Right cardiac atrium (tissue), 5 donors: ENCODE measurements around the gene NMD3. TPM values are rescaled to one million over a fixed set of nuclear protein-coding genes. Genes with fewer than 3 reads are reported as not detected.
"Not testable (repeated sequence)": the region's sequence is repeated elsewhere in the genome, so short reads cannot be mapped to it uniquely, and the experiment has no call there.

Experiments used
- ATAC-seq, 2 donors: fragments of 200-7000 bp; cut with Tn5 transposase; one replicate each; pipeline versions ENCODE4 v1.8.0 to v1.9.1; 2020; ENCODE audit warnings: moderate library complexity in 2 of 2, mild to moderate bottlenecking in 1 of 2
- DNase-seq, 3 donors: peaks; one replicate each; pipeline ENCODE4 v3.0.0-alpha.2; 2020
- H3K27ac ChIP-seq: one replicate; pipeline ENCODE4 v1.5.1; 2013; ENCODE audit warnings: mild to moderate bottlenecking, low read length, control low read depth, moderate library complexity
- H3K27me3 ChIP-seq: one replicate; pipeline ENCODE4 v1.6.1; 2013; ENCODE audit not compliant: control insufficient read depth, insufficient read depth
- H3K4me1 ChIP-seq: one replicate; pipeline ENCODE4 v1.6.1; 2013; ENCODE audit warnings: low read length; ENCODE audit not compliant: control insufficient read depth, insufficient read depth
- H3K4me3 ChIP-seq: one replicate; pipeline ENCODE4 v1.5.1; 2013; ENCODE audit warnings: low read length, control low read depth
- H3K9me3 ChIP-seq: one replicate; pipeline ENCODE4 v1.6.1; 2013; ENCODE audit warnings: low read length; ENCODE audit not compliant: control insufficient read depth
- WGBS: extraction: QIAGEN DNeasy Blood & Tissue Kit; methylation state at CpG from one replicate; pipeline ENCODE4 v1.1.7; 2013; 5-methylcytosine and 5-hydroxymethylcytosine counted together
- intact Hi-C, 4 donors: fragments of 100-400 bp; cut with DNase I; formaldehyde crosslinking; loops; one replicate each; pipeline versions ENCODE4 v1.11.0 to v1.14.0; 2022 to 2023
- long read RNA-seq, 4 donors: library from polyadenylated mRNA; unstranded; transcript quantifications; one replicate each; pipeline ENCODE4 v2.0.0, GENCODE V29; 2020 to 2021
- polyA plus RNA-seq: library from polyadenylated mRNA; stranded (reverse); fragments of 200-250 nt; gene quantifications from one replicate; pipeline ENCODE4 v1.2.3, GENCODE V29; 2013
- total RNA-seq, 4 donors: library from RNA; stranded (reverse); fragmentation: NEBNext Ultra II Directional; extraction: Animal tissue kit (Norgen Biotek cat#: 25700); gene quantifications; one replicate each; pipeline ENCODE4 v1.2.1, GENCODE V29; 2021
- donor health status: healthy with polysubstance abuse.
- donor health status: DM: no; HTN: yes; CAD: no.
- donor health status: DM: no; HTN: no; CAD: no.
- donor health status: DM: no; HTN: yes; CAD: no; lungs with severe emphysema.
- donor health status: DM: yes; HTN: yes; CAD: no.

NMD3 gene
- total RNA-seq (10 to 100 TPM; 52.5 to 72.7 (median 55.3) TPM), polyA plus RNA-seq (25.1 TPM)
- long read RNA-seq, donor 1, transcript NMD3-201 (16 exons, 3,049 nt) = major isoform, 113 of 166 reads
- long read RNA-seq, donor 1, partial matches to known transcripts = 3 of 166 reads
- long read RNA-seq, donor 1, other reads (novel, unspliced or antisense) = 49 of 166 reads
- long read RNA-seq, donor 2, transcript NMD3-201 (16 exons, 3,049 nt) = major isoform, 38 of 63 reads
- long read RNA-seq, donor 2, partial matches to known transcripts = 2 of 63 reads
- long read RNA-seq, donor 2, other reads (novel, unspliced or antisense) = 21 of 63 reads
- long read RNA-seq, donor 3, transcript NMD3-201 (16 exons, 3,049 nt) = major isoform, 341 of 528 reads
- long read RNA-seq, donor 3, transcript NMD3-202 (15 exons, 3,061 nt) = minor isoform, 13 of 528 reads
- long read RNA-seq, donor 3, partial matches to known transcripts = 19 of 528 reads
- long read RNA-seq, donor 3, other reads (novel, unspliced or antisense) = 155 of 528 reads
- long read RNA-seq, donor 4, transcript NMD3-201 (16 exons, 3,049 nt) = major isoform, 47 of 72 reads
- long read RNA-seq, donor 4, partial matches to known transcripts = 1 of 72 reads
- long read RNA-seq, donor 4, other reads (novel, unspliced or antisense) = 24 of 72 reads

DNA sequence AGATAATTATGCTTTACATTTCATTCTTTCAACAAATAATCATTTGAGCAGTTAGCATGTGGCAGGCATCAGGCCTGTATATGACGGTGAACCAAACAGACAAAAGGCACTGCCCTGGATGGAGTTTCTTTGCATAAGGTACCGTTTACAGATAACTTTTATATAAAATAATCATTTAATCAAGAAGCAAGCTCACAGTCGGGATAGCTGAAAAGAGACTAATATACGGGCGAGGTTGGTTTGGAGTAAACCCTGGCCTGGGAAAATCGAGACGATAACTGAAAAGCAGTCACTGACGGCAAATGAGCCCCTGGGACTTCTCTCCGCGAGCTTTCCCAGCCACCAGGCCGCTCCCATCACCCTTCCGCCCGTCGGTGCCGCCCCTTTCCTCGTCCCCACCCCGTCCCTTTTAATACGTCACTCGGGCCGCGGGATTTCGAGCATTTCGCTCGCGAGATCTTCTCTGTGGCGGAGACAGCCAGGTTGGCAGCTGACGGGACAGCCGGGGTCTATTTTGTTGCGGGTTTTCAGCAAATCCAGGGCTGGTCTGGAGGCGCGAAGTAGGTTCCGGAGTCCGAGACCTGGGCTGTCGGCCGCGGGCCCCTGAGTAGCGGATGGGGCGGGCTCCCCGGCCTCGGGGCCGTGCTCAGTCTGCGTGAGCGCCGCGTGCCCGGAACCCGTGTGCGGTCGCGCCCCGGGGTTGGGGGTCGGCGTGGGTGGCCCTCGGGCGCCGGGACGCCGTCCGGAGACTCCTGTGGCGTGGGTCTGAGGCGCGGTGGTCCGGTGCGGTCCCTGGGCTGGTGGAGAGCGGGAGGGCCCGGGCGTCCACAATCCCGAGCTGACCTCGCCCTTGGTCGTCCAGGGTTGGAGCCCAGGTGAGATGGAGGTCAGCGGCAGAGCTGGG is at the start of gene NMD3:
Gene NMD3 (plus strand): TSS at position 462 of the 904 bp plus-strand sequence. CDS start 703 bp downstream, outside the sequence.
- intact Hi-C loops = no loop called here
- peak within 1 kb of the TSS; percentile 95 for H3K4me3 ChIP-seq
- WGBS = under 1% methylated on average over 71 of the region's 71 CpGs
- DNase-seq (peak; percentile 96 to 98 (median 98)), ATAC-seq (peak; percentile 98)
- H3K27me3 ChIP-seq = no peaks in the 10 kb centered on the region
- peak within 1 kb of the TSS; percentile 97 for H3K27ac ChIP-seq
- H3K9me3 ChIP-seq = no peaks in the 10 kb centered on the region
- H3K4me1 ChIP-seq = peaks cover 6% of the 10 kb centered on the region

DNA sequence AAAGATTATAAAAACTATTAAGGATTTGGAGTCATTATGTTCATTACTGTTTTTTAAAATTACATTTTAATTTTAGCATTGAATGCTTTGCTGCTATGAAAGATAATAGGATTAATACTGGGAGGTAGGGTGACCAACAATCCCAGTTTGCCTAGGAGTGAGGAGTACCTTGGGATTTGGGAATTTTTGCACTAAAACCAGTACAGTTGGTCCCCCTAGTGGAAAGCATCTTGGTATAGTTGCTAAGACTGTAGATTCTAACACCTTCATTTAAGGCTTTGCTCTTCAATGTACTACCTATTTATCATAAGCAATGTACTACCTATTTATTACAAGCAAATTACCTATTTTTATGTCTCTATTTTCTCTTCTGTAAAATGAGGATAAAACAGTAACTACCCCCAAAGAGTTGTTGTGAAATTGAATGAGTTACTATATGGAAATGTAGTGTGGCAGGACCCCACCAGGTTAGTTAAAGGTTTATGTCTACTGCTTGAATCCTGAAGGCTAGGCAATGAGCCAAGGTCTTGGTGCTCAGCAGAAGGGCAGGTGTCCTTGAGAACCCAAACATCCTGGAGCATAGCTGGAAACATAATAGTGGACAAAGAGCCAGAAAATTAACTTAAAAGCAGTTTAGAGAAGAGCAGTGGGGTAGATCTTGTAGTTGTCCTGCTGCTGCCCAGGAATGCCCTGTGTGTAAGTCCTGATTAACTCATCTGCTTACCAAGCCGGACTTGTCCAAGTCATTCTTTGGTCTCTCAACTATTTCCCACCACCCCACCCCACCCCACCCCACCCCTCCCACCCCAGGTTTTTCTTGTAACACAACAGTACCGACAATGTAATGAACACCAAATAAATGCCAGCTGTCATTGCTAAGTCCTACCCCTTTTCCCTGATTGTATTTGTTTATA is 49.2 kb upstream of the NMD3 start:
- no peaks in the 10 kb centered on the region for H3K9me3 ChIP-seq
- 87% methylated on average over 2 of the region's 2 CpGs for WGBS
- no peak overlapping the region for H3K4me3 ChIP-seq
- H3K27ac ChIP-seq = no peak overlapping the region
- peak in 1 of 2 donors; percentile 42 for ATAC-seq
- intact Hi-C loops = no loop called here
- H3K27me3 ChIP-seq = no peaks in the 10 kb centered on the region
- H3K4me1 ChIP-seq = peaks cover 5% of the 10 kb centered on the region
- no peak for DNase-seq

DNA sequence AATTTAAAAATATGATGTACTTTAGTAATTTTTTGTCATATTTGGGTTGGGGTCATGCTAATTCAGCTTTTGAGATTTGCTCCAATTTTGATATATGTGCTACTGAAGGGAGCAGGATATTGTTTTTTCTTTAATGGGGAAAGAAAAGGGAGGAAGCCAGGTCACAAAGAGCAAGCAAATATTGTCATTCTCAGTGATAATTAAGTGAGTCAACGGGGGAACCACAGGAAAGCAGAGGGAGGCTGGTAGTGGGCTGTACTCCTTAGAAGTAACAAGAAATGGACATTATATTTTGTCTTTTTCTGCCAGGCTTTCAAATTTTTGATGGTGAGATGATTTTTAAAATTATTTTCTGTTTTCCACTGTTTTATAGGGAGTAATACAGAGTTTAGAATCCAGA is 45.6 kb upstream of the NMD3 start:
- no peaks in the 10 kb centered on the region for H3K27me3 ChIP-seq
- intact Hi-C loops = no loop called here
- H3K9me3 ChIP-seq = no peaks in the 10 kb centered on the region
- no peak for DNase-seq
- H3K4me3 ChIP-seq = no peak overlapping the region
- 57% methylated on average over 1 of the region's 1 CpG for WGBS
- ATAC-seq = no peak
- peaks cover 5% of the 10 kb centered on the region for H3K4me1 ChIP-seq
- no peak overlapping the region for H3K27ac ChIP-seq

DNA sequence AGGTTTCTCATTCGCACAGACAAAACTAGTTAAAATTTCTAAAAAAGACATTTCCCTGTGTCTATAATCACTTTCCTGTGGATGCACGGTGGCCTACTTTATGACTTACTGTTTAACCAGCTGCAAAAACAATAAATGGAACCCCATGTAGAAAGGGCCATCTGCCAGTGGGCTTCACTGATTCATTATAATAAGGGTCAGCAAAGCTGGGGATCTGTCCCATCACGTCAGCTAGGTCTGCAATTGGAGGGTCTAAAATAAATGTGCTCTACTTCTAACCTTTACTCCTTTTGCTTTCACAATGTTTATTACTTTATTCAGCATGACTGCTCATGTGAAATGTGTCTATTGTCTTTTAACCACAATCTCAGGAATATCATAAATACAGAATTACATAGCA is 43.1 kb upstream of the NMD3 start:
- H3K27ac ChIP-seq = no peak overlapping the region
- ATAC-seq = no peak
- WGBS = 80% methylated on average over 3 of the region's 3 CpGs
- H3K4me3 ChIP-seq = no peak overlapping the region
- DNase-seq = no peak
- no peaks in the 10 kb centered on the region for H3K27me3 ChIP-seq
- intact Hi-C loops = no loop called here
- no peaks in the 10 kb centered on the region for H3K4me1 ChIP-seq
- no peaks in the 10 kb centered on the region for H3K9me3 ChIP-seq

DNA sequence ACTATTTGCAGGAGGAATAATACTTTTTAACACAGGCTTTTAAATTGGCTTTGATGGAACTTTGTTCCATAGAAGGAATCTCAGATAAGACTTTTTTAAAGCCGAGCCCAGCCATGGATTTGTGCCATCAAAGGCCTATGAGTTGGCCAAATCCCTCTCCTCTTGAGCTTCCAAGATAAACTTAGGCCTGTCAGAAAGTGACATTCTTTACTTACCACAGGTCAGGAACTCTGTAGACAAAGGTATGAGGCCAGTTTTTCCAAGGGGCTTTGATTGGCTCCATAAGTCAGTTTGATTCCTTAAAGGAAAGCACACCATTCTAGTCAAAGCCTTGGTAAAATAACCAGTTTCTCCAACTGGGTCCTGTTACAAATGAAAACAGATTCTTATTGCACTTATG is 39.7 kb upstream of the NMD3 start:
- DNase-seq = peak; percentile 62 to 86 (median 72)
- ATAC-seq = peak; percentile 85 to 94
- not testable (repeated sequence) for H3K4me3 ChIP-seq, H3K27me3 ChIP-seq, H3K27ac ChIP-seq, H3K4me1 ChIP-seq, H3K9me3 ChIP-seq
- WGBS = 15% methylated on average over 1 of the region's 1 CpG
- intact Hi-C loops = loop anchor here in 1 of 4 donors (10.0 kb wide), 1 partner anchor 77 kb away; the partner anchor contains the start of gene B3GALNT1

DNA sequence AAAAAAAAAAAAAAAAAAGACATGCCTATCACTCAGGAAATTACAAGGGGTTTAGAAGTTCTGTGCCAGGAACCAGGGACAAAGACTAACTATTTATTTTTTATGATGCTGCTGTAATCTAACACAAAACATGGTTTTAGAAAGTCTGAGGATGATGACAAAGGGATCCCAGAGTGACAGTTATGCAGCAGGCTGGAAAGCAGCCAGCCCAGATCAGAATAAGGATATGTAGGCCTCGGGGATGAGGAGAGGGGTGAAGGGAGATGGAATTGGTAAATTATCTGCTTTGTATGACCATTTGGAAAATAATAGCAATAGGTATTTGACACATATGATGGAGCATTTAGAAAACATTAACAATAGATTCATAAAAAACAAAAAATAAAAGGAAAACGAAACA is 34.1 kb upstream of the NMD3 start:
- Histone ChIP-seq H3K27ac (no peak overlapping the region), H3K4me3 (no peak overlapping the region), H3K27me3 (no peaks in the 10 kb centered on the region), H3K4me1 (no peaks in the 10 kb centered on the region), H3K9me3 (no peaks in the 10 kb centered on the region)
- intact Hi-C loops = loop anchor here in 1 of 4 donors (10.0 kb wide), 1 partner anchor 82 kb away; the partner anchor contains the start of gene B3GALNT1
- ATAC-seq (no peak), DNase-seq (no peak)
- WGBS = 16% methylated on average over 2 of the region's 2 CpGs

DNA sequence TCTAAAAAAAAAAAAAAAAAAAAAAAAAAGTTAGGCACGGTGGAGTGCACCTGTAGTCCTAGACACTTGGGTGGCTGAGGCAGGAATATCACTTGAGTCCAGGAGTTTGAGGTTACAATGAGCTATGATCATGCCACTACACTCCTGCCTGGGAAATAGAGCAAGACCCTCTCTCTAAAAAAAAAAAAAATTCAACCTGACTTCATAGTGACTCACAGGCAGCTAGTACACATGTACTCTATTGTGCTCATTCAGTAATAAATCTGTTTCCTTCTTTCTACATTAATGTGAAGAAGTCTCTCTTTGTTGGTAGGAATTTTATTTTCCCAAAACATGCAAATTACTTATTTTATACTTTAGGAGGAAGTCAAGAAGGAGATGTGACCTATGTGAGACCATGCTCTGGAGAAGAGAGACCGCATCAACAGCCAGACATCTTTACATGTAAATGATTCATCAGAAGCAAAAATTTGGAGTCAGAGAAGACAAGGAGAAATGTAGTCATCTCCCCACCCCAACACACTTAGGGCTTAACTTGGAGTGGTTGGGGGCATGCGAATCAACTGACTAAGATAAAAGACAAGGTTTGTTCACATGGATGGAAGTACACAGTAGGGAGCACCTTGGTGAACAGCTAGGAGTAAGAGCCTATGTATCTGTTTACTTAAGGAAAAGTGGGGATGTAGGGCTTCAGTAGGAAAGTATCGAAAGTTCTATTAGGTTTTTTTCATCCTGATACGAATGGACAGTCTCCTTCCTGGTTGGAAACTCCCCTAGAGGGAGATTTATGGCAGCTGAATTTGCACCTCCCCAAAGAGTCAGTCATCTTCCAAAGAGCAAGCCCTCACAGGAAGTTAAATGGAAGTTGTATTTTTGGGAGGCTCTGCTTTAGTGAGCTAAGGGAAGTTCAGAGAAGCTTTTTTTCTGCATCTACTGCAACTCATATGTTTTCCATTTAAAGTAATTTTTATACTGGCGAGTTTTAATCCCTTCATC is 23.0 kb upstream of the NMD3 start:
- 87% methylated on average over 6 of the region's 6 CpGs for WGBS
- intact Hi-C loops = no loop called here
- Histone ChIP-seq H3K27me3 (no peaks in the 10 kb centered on the region), H3K4me3 (no peak overlapping the region), H3K9me3 (no peaks in the 10 kb centered on the region), H3K27ac (no peak overlapping the region), H3K4me1 (no peaks in the 10 kb centered on the region)
- DNase-seq (no peak), ATAC-seq (no peak)

DNA sequence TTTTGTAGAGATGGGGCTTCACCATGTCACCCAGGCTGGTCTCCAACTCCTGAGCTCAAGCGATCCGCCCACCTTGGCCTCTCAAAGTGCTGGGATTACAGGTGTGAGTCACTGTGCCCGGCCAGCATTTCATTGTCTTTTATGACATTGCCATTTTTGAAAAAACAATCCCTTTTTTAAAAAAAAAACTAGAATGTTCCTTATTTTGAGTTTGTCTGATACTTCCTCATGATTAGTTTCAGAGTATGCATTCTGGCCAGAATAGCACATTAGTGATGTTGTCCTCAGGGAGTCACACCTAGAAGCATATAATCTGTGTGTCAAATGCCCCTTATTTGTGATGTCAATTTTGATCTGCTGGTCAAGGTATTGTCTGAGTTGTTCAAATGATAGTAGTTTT is 21.2 kb upstream of the NMD3 start:
- DNase-seq (no peak), ATAC-seq (no peak)
- 92% methylated on average over 3 of the region's 3 CpGs for WGBS
- Histone ChIP-seq H3K27ac (no peak overlapping the region), H3K27me3 (no peaks in the 10 kb centered on the region), H3K4me3 (no peak overlapping the region), H3K9me3 (no peaks in the 10 kb centered on the region), H3K4me1 (no peaks in the 10 kb centered on the region)
- intact Hi-C loops = no loop called here

DNA sequence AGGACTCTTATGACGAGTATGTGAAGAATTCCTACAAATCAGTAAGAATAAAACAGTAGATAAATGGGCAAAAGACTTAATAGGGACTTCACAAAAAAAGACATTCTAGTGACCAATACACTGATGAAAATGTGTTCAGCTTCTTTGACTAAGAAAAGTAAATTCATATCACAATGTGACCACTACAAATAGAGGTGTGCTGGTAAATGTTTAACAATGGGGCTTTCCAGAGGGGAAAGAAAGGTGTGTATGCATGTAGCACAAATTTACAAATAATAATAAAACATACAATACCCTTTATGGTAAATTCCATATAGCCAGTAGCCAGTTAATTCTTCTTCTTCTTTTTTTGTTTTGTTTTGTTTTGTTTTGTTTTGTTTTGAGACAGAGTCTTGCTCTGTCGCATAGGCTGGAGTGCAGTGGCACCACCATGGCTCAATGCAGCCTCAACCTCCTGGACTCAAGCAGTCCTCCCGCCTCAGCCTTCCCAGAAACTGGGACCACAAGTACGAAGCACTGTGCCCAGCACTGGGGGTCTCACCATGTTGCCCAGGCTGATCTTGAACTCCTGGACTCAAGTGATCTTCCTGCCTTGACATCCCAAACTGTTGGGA is 17.5 kb upstream of the NMD3 start:
- no peak for DNase-seq
- ATAC-seq = no peak
- H3K27me3 ChIP-seq = no peaks in the 10 kb centered on the region
- no peak overlapping the region for H3K27ac ChIP-seq
- no peaks in the 10 kb centered on the region for H3K9me3 ChIP-seq
- H3K4me3 ChIP-seq = no peak overlapping the region
- intact Hi-C loops = no loop called here
- 90% methylated on average over 4 of the region's 4 CpGs for WGBS
- H3K4me1 ChIP-seq = no peaks in the 10 kb centered on the region
